IPS-15b (cell line): Measurements from ENCODE around the gene NUMA1.

Experiments
- H3K27me3 ChIP-seq: one replicate; pipeline ENCODE4 v1.6.1; 2013; ENCODE audit warnings: low read length; ENCODE audit not compliant: control insufficient read depth, insufficient read depth
- H3K36me3 ChIP-seq: one replicate; pipeline ENCODE4 v1.6.1; 2013; ENCODE audit warnings: low read length; ENCODE audit not compliant: control insufficient read depth, insufficient read depth
- H3K4me1 ChIP-seq: one replicate; pipeline ENCODE4 v1.6.1; 2013; ENCODE audit warnings: mild to moderate bottlenecking, low read length; ENCODE audit not compliant: control insufficient read depth, insufficient read depth
- H3K4me3 ChIP-seq: one replicate; pipeline ENCODE4 v1.5.1; 2013; ENCODE audit warnings: low read depth, low read length
- H3K9ac ChIP-seq: one replicate; pipeline ENCODE4 v1.6.1; 2013; ENCODE audit warnings: low read depth, mild to moderate bottlenecking, low read length
- H3K9me3 ChIP-seq: one replicate; pipeline ENCODE4 v1.6.1; 2013; ENCODE audit warnings: mild to moderate bottlenecking, low read length; ENCODE audit not compliant: control insufficient read depth, insufficient read depth

NUMA1 gene

DNA sequence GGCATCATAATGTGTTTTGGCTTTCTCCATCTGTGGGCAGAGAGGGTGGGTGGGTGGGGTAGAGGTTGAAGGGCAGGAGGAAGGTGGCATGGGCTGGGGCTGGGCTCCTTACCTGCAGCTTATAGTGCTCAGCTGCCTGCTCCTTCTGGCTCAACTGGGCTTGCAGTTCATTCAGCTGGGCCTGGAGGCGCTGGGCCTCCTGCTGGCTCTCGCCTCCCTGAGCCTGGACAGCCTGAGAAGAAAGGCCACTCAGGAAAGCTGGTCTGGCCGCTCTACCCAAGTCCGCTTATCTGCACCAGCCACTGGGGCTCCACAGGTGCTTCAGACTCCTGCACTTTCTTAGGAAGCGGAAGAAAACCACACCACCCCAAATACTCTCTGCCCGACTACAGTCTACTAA is 71.2 kb downstream of the NUMA1 start:
- Histone ChIP-seq H3K9ac (no peak overlapping the region), H3K9me3 (no peaks in the 10 kb centered on the region), H3K27me3 (no peaks in the 10 kb centered on the region), H3K36me3 (peaks cover 66% of the 10 kb centered on the region), H3K4me3 (no peak overlapping the region), H3K4me1 (no peaks in the 10 kb centered on the region)

DNA sequence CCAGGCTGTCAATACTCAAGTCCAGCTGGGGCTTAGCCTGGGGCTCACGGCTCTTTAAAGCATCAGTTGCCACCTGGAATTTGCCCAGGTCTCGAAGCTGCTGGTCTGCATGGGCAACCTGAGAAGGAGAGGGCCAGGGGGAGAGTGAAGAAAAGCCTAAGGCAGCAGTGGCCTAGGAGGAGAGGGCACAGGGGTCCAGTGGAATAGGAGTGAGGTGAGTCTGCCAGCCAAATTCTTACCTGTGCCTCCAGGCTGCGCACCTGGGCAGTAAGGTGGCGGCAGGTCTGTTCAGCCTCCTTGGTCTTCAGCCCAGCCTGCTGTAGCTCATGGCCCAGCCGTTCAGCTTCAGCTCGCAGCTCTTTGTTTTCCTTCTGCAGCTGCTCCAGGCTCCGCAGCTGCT is 71.6 kb downstream of the NUMA1 start:
- H3K36me3 ChIP-seq = peaks cover 67% of the 10 kb centered on the region

DNA sequence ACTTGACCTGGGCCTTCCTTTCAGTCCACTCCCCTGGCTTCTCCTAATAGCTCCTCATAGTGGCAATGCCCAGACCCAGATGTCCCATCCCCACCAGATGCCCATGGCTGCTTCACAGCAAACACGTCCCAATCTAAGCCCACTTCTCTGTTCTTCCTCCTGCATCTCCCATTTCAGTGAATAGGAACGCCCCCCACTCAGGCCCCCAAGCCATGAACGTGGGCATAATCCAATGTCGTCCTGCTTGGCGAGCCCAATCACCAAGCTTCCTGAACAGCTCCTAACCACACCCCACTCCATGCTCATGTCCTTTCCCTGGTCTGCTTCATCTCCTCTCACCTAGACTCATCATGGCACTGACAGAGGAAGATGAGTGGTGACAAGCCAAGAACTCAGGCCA is 72.8 kb downstream of the NUMA1 start:
- H3K4me3 ChIP-seq = no peak overlapping the region
- H3K9ac ChIP-seq = no peak overlapping the region
- peaks cover 67% of the 10 kb centered on the region for H3K36me3 ChIP-seq
- no peaks in the 10 kb centered on the region for H3K4me1 ChIP-seq
- H3K27me3 ChIP-seq = no peaks in the 10 kb centered on the region
- H3K9me3 ChIP-seq = no peaks in the 10 kb centered on the region

More for the DNA sequence above, 71.6 kb downstream of the NUMA1 start:
- Histone ChIP-seq H3K4me3 (no peak overlapping the region), H3K4me1 (no peaks in the 10 kb centered on the region), H3K9me3 (no peaks in the 10 kb centered on the region), H3K9ac (no peak overlapping the region), H3K27me3 (no peaks in the 10 kb centered on the region)

DNA sequence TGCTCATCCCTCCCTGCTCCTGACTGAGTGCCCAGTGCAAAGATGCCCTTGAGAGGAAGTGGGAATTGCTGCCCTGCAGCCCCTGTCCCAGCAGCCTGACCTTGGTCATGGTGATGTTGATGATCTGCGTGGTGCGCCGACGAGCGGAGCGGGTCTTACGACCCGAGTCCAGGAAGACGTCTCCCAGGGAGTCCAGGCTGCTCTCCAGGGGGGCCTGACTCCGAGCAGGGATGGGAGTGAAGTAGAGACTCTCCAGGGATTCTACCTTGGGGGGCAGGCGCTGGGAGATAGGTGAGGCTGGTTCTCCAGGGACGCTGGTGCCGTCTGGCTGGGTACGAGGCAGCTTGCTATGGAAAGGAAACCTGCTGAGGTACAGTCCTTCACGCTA is 73.3 kb downstream of the NUMA1 start:
- Histone ChIP-seq H3K4me1 (no peaks in the 10 kb centered on the region), H3K9me3 (no peaks in the 10 kb centered on the region), H3K36me3 (peaks cover 67% of the 10 kb centered on the region), H3K4me3 (no peak overlapping the region), H3K27me3 (no peaks in the 10 kb centered on the region), H3K9ac (no peak overlapping the region)

DNA sequence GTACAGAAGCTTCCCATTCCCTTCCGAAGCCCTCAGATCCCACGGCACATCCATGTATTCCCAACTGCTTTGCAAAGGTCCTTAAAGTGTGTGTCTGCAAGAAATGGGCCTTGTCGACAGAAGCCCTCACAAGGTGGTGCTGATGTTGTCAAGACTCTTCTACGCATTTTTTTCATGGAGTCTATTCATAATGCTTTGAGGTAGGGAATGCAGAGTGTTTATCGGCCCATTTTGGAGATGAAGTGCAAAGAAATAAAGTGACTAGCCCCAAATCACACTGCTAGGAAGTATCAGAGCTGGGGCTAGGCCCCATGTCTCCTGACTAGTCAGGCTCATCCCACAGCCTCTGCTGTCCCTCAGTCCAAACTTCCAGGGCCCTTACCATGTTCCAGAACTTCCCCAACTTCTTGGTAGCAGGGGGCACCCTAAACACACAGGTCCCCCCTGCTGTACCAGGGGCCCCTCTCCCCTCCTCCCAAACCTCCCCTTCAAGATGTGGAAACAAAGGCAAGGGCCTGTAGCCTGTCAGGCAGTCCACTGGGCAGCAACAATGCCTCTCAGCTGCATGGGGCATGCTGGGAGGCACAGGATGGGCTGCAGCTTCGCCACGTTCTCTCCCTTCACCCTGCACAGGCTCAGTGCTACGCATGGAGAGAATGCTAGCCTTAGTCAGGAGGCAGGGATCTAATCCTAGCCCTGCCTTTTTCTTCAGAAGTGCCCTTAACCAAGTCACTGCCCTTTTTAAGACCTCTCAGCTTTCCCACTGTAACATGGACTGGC is 73.8 kb downstream of the NUMA1 start:
- H3K36me3 ChIP-seq = peaks cover 71% of the 10 kb centered on the region

DNA sequence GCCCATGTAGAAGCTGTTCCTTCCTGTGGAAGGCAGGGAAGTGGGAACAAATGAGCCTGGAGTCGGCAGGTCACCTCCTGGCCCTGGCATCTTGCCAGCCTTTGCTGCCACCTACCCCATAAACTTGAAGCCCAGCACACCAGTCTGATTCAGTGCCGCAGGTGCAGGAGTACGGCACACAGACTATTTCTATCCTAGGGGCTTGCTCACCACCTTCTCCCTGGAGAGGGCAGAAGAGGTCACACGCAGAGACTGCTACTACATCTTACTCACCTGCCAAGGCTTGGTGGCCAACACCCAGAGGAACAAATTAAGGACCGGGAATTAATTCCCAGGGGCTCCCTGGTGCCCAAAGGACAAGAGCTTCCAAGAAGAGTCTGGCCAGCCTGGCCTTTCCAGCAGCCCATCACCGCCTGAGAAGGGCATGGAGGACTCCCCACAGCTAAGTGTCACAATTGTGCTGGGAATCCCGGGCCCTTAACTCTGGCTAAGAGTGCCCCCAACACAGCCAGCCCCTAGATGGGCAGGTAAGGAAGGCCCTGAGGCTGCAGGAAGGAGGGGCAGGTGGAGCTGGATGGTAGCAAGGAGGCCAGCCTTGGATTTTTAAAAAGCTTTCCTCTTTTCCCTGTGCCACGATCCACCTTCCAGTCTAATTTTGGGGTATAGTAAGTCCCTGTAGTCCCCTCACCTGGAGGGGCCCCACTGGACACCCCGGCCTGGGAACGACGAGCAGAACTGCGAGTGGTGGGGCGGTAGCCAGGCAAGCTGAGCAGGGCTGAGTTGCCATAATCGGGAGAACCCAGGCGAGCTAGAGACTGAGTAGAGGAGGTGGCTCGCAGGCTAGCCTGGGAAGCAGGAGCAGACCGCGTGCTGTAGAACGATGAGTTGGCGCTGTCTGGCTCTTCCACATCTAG is 74.7 kb downstream of the NUMA1 start:
- H3K36me3 ChIP-seq = peaks cover 78% of the 10 kb centered on the region
- H3K9ac ChIP-seq = no peak overlapping the region
- no peaks in the 10 kb centered on the region for H3K9me3 ChIP-seq
- H3K4me1 ChIP-seq = no peaks in the 10 kb centered on the region
- H3K4me3 ChIP-seq = no peak overlapping the region
- no peaks in the 10 kb centered on the region for H3K27me3 ChIP-seq

More for the DNA sequence above, 73.8 kb downstream of the NUMA1 start:
- no peaks in the 10 kb centered on the region for H3K9me3 ChIP-seq
- H3K9ac ChIP-seq = no peak overlapping the region
- H3K4me3 ChIP-seq = no peak overlapping the region
- H3K4me1 ChIP-seq = no peaks in the 10 kb centered on the region
- no peaks in the 10 kb centered on the region for H3K27me3 ChIP-seq

DNA sequence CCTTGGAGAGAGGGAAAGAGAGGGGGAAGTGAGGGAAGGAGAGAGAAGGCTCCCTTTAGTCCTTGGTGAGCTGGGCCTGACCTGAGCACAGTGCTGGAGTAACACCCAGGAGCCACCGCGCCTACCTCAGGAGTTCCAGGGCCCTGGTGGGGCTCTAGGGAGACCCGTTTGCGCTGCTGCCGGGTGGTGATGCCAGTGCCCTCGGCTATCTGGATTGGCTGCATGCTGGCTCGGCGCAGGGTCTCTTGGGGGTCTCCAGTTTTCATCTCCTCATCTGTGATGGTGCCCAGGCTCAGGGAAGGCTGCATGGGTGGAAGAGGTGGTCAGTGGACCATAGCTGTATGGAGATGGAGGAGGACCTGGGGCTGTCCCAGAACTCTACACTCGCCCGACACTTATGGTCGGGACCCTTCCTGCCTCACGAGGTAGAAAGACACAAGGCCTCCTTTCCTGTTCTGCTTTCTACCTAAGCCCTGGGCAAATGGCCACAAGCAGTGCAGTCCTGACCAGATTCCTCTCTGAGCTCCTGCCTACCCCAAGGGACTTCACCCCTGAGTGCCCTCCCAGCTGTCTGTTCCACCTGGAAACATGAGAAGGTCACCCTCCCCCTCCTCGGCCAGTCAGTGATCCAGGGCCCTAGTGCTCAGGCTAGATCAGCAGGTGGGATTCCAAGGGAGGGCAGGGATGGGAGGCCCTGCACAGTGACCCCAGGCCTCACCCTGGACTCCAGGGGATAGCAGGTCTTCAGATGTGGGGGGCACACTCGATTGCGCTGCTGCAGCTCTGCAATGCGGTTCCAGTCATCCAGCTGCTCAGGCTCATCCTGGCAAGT is 75.6 kb downstream of the NUMA1 start:
- Histone ChIP-seq H3K27me3 (no peaks in the 10 kb centered on the region), H3K36me3 (peaks cover 83% of the 10 kb centered on the region), H3K4me3 (no peak overlapping the region), H3K9ac (no peak overlapping the region), H3K9me3 (no peaks in the 10 kb centered on the region), H3K4me1 (no peaks in the 10 kb centered on the region)

DNA sequence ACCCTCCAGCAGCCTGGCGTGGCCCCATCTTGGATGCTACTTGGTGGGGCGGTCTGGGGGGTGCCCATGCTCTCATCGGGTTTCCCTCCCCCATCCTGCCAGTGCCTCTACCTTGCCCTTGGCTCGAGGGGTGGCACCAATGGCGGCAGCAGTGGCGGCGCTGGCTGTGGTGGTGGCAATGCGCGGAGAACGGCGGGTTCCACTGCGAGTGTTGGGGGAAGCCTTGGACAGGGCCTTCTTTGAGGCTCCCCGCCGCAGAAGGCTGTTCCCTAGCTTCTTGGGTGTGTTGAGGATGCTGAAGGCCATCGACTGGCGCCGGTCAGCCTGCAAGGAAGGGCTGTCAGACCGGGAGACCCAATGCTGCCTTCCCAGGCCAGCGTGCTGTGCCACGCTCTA is 76.6 kb downstream of the NUMA1 start:
- H3K9me3 ChIP-seq = no peaks in the 10 kb centered on the region
- H3K27me3 ChIP-seq = no peaks in the 10 kb centered on the region
- peaks cover 85% of the 10 kb centered on the region for H3K36me3 ChIP-seq
- H3K4me1 ChIP-seq = no peaks in the 10 kb centered on the region
- no peak overlapping the region for H3K4me3 ChIP-seq
- no peak overlapping the region for H3K9ac ChIP-seq

DNA sequence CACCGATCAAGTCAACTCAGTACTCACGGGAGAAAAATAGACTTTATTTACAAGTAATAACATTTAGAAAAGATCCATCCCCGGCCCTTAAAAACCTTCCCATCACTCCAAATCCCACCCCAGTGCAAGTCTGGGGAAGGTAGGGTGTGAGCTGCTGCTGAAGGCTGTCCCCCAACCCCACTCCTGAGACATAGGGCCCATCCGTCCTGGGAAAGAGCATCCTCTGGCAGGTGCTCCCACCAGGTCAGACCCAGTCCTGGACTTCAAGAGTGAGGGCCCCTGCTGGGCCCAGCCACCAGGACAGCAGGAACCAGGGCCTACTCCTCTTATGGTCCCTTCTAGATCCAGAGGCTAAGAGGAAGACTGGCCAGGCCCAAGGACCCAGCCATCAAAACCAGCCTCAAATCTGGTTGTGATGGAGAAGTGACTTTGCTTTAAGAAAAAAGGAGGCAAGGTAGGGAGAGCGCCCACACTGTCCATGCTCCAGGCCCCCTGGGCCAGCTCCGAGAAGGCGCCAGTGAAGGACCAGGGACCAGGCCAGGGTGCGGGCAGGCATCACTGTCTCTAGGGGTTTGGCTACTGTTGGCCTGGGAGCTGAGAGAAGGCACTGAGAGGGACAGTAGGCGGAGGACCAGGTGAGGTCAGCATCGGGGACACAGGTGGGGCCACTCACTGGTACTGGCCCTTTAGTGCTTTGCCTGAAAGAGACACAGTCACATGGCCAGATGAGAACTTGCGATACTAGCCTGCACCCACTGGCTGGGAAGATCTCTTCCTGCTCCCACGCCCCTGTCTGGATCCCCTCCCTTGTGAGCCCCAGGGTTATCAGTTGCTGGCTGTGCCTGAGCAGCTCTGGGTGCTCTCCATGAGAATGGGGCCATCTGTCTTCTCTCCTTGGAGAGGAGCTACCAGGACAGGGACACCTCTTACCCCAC is 77.2 kb downstream of the NUMA1 start:
- no peaks in the 10 kb centered on the region for H3K9me3 ChIP-seq
- peaks cover 79% of the 10 kb centered on the region for H3K36me3 ChIP-seq
- H3K9ac ChIP-seq = no peak overlapping the region

DNA sequence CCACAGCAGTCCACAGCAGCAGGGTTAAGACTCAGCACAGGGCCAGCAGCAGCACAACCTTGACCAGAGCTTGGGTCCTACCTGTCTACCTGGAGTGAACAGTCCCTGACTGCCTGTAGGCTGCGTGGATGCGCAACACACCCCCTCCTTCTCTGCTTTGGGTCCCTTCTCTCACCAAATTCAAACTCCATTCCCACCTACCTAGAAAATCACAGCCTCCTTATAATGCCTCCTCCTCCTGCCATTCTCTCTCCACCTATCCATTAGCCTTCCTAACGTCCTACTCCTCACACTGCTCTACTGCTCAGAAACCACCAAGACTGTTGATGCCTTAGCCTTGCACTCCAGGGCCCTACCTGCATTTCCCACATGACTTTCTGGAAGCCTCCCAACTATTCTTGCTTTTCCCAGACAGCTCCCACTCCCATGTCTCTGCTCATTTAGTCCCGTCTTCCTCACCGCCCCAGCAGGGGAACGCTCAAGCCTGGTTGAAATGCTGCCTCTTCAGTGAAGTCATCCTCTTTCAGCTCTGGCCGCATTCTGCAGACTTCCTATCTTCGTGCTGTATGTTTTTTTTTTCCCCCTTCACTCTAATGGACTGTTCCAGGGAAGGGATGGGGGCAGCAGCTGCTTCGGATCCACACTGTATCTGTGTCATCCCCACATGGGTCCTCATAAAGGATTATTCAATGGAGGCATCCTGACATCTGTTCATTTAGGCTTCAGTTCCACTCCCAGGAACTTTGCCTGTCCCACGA is 78.3 kb downstream of the NUMA1 start:
- no peaks in the 10 kb centered on the region for H3K4me1 ChIP-seq
- H3K27me3 ChIP-seq = no peaks in the 10 kb centered on the region
- H3K36me3 ChIP-seq = peaks cover 69% of the 10 kb centered on the region
- H3K9ac ChIP-seq = no peak overlapping the region
- no peaks in the 10 kb centered on the region for H3K9me3 ChIP-seq
- no peak overlapping the region for H3K4me3 ChIP-seq

More for the DNA sequence above, 77.2 kb downstream of the NUMA1 start:
- H3K4me3 ChIP-seq = no peak overlapping the region
- H3K27me3 ChIP-seq = no peaks in the 10 kb centered on the region
- no peaks in the 10 kb centered on the region for H3K4me1 ChIP-seq
